ENCODE measurements around the gene ABTB2.

Gene ABTB2

GRCh38 chr11:34292546-34292945 is 65.3 kb downstream of the ABTB2 start:
- H3K36me3 ChIP-seq (replicated peaks), result no peaks in the 10 kb centered on the region
- no peak for DNase-seq
- H3K27me3 ChIP-seq (replicated peaks), result no peaks in the 10 kb centered on the region
- TF ChIP-seq, protein P1, sequence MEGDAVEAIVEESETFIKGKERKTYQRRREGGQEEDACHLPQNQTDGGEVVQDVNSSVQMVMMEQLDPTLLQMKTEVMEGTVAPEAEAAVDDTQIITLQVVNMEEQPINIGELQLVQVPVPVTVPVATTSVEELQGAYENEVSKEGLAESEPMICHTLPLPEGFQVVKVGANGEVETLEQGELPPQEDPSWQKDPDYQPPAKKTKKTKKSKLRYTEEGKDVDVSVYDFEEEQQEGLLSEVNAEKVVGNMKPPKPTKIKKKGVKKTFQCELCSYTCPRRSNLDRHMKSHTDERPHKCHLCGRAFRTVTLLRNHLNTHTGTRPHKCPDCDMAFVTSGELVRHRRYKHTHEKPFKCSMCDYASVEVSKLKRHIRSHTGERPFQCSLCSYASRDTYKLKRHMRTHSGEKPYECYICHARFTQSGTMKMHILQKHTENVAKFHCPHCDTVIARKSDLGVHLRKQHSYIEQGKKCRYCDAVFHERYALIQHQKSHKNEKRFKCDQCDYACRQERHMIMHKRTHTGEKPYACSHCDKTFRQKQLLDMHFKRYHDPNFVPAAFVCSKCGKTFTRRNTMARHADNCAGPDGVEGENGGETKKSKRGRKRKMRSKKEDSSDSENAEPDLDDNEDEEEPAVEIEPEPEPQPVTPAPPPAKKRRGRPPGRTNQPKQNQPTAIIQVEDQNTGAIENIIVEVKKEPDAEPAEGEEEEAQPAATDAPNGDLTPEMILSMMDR (IDR thresholded peaks at IDR 0.05; ENCODE audit: low read depth, low read length, missing control alignments), result no peak
- in situ Hi-C loops (cut with HindIII; ENCODE audit: low pct_ligation_motif_present, low sequenced_read_pairs), result no loop called here
- H3K27ac ChIP-seq, result no peak overlapping the region
- H3K4me3 ChIP-seq (ENCODE audit: low read depth, low read length), result no peak overlapping the region

- H3K27me3 ChIP-seq (replicated peaks), result no peaks in the 10 kb centered on the region
- no peak for DNase-seq
- in situ Hi-C loops (cut with HindIII; ENCODE audit: low pct_ligation_motif_present, low sequenced_read_pairs), result no loop called here
- no peak overlapping the region for H3K27ac ChIP-seq
- H3K4me3 ChIP-seq (ENCODE audit: low read depth, low read length), result no peak overlapping the region
- H3K36me3 ChIP-seq (replicated peaks), result no peaks in the 10 kb centered on the region
- TF ChIP-seq, protein P1 (IDR thresholded peaks at IDR 0.05; ENCODE audit: low read depth, low read length, missing control alignments), result no peak
These were observed 65.7 kb downstream of the ABTB2 start for GRCh38 chr11:34292111-34292510.

GRCh38 chr11:34290926-34291325 is 66.9 kb downstream of the ABTB2 start:
- in situ Hi-C loops (cut with HindIII; ENCODE audit: low pct_ligation_motif_present, low sequenced_read_pairs), result no loop called here
- Histone ChIP-seq H3K36me3 (replicated peaks) (no peaks in the 10 kb centered on the region), H3K27me3 (replicated peaks) (no peaks in the 10 kb centered on the region), H3K27ac (no peak overlapping the region), H3K4me3 (ENCODE audit: low read depth, low read length) (no peak overlapping the region)
- TF ChIP-seq, protein P1 (IDR thresholded peaks at IDR 0.05; ENCODE audit: low read depth, low read length, missing control alignments), result no peak
- DNase-seq, result no peak

- Histone ChIP-seq H3K36me3 (replicated peaks) (no peaks in the 10 kb centered on the region), H3K27me3 (replicated peaks) (no peaks in the 10 kb centered on the region), H3K27ac (no peak overlapping the region), H3K4me3 (ENCODE audit: low read depth, low read length) (no peak overlapping the region)
- TF ChIP-seq, protein P1 (IDR thresholded peaks at IDR 0.05; ENCODE audit: low read depth, low read length, missing control alignments), result no peak
- in situ Hi-C loops (cut with HindIII; ENCODE audit: low pct_ligation_motif_present, low sequenced_read_pairs), result no loop called here
- no peak for DNase-seq
These were observed 69.3 kb downstream of the ABTB2 start for GRCh38 chr11:34288492-34288891.

GRCh38 chr11:34284811-34285481 is 72.9 kb downstream of the ABTB2 start:
- in situ Hi-C loops (cut with HindIII; ENCODE audit: low pct_ligation_motif_present, low sequenced_read_pairs), result no loop called here
- DNase-seq, result no peak
- H3K27me3 ChIP-seq (replicated peaks), result no peaks in the 10 kb centered on the region
- no peaks in the 10 kb centered on the region for H3K36me3 ChIP-seq (replicated peaks)
- TF ChIP-seq, protein P1 (IDR thresholded peaks at IDR 0.05; ENCODE audit: low read depth, low read length, missing control alignments), result no peak
- H3K27ac ChIP-seq, result no peak overlapping the region
- no peak overlapping the region for H3K4me3 ChIP-seq (ENCODE audit: low read depth, low read length)

GRCh38 chr11:34284156-34284555 is 73.7 kb downstream of the ABTB2 start:
- DNase-seq, result no peak
- H3K4me3 ChIP-seq (ENCODE audit: low read depth, low read length), result no peak overlapping the region
- H3K27ac ChIP-seq, result no peak overlapping the region
- no peaks in the 10 kb centered on the region for H3K27me3 ChIP-seq (replicated peaks)
- TF ChIP-seq, protein P1 (IDR thresholded peaks at IDR 0.05; ENCODE audit: low read depth, low read length, missing control alignments), result no peak
- in situ Hi-C loops (cut with HindIII; ENCODE audit: low pct_ligation_motif_present, low sequenced_read_pairs), result no loop called here
- H3K36me3 ChIP-seq (replicated peaks), result no peaks in the 10 kb centered on the region

Data from brain microvascular endothelial cell (primary cell).